HG03571 (cell line): Measurements from ENCODE around the gene PIP4P1.

ENCODE experiments used
- ATAC-seq: cut with Tn5 transposase; IDR thresholded peaks from one replicate; pipeline ENCODE4 v1.9.1; 2021; ENCODE audit not compliant: unreplicated experiment

Gene PIP4P1

DNA sequence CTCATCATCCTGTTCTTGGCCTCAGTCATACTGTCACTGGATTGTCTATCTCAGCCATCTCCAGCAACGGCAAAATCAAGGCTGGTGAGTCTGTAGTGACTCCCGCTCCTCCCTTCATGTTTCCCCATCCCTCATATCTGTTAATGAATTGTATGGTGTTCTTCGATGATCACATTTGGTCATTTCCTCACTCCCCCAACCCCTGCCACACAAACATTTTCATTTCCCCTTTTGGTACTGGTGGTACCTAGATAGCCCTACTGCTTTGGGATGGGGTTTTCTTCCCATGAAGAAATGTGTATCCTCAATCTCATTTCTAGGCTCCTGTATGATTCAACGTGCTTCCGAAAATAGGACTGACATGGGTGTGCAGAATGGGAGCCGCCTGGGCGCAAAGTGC is 22.6 kb downstream of the PIP4P1 start:
- no peak for ATAC-seq

DNA sequence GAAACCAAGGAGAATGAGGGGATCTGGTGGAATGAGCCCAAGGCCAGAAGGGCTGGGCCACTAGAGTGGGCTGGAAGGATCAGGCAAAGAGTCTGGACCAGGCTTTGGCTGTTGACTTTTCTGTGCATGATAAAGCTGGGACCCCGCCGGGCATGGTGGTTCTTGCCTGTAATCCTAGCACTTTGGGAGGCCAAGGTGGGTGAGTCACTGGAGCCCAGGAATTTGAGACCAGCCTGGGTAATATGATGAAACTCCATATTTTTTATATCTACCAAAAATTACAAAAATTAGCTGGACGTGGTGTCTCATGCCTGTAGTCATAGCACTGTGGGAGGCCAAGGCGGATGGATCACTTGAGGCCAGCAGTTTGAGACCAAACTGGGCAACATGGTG is 24.9 kb downstream of the PIP4P1 start:
- ATAC-seq = no peak

DNA sequence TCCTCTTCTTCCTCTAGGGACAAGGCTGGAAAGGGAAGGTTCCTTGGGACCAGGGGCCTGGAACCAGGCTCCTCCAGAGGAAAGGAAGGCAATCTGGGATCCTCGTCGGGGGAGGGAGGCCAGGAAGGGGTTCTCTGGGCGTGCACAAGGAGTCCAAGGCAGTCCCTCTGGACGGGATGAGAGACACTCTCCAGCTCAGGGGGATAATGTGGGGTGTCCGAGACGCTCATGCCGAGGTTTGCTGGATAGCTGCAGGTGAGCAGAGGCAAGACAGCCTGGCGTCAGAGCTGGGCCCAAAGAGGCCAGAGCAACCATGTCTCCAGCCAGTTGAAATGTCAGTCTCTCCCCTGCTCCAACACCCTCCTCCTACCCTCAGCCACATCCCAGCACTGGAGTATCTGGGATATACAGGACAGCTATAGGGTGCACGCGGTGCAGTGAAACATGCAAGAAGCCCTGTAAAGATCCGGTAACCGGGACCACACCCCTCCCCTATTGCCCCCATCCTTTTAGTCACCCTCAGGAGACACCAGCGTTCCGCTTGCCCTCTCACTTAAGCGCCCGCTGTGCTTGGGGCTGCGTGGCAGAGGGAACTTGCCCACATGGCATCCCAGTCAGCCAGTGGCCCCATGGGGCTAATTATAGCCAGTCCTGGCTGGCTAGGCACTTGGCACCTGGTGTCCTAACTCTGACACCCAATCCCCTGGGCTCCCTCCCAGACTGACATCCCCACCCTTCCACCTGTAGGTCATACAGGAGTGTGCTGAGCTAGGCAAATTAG is 25.5 kb downstream of the PIP4P1 start, which contains the start of gene KLHL33:
Gene KLHL33, minus strand, starts transcription at position 585 of the 781 bp plus-strand sequence. Its CDS starts 355 bp downstream, at position 230.
- ATAC-seq = no peak

DNA sequence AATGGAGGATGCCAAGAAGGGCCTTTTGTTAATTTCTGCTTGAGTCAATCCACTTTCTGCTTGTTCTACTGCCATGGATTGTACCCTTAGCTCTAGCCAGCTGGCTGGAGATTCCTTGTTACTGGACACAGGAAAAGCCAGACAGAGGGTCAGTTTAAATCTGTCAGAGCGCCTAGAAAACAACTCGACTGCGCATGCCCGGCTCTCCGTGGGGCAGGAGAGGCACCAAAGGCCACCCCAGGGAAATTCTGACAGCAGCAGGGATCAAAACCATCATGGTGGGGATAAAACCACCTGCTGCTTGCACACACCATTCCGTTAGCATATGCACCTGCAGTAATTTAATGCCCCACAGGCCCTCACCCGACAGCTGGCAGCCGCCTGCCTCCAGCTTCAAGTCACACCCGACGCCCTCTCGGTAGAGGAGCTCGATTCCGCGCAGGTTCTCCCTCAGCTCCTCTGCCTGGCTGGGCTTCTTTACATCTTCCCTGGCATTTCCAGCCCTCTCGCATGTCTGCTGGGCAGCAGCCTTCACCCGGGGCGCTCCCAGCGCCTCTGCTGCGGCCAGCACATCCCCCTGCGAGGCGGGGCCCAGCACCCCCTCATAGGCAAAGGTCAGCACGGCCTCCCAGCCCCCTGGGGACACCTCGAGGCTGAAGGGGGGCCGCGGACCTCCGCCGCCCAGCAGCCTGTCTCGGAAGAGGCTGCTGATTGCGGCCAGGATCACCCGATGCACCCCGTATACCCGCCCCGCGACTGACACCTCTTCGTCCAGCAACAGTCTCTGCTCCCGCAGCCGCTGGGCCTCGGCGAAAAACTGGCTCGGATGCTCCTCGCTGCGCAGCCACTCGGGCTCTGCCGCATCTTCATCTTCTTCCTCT is 26.3 kb downstream of the PIP4P1 start:
- ATAC-seq = no peak

DNA sequence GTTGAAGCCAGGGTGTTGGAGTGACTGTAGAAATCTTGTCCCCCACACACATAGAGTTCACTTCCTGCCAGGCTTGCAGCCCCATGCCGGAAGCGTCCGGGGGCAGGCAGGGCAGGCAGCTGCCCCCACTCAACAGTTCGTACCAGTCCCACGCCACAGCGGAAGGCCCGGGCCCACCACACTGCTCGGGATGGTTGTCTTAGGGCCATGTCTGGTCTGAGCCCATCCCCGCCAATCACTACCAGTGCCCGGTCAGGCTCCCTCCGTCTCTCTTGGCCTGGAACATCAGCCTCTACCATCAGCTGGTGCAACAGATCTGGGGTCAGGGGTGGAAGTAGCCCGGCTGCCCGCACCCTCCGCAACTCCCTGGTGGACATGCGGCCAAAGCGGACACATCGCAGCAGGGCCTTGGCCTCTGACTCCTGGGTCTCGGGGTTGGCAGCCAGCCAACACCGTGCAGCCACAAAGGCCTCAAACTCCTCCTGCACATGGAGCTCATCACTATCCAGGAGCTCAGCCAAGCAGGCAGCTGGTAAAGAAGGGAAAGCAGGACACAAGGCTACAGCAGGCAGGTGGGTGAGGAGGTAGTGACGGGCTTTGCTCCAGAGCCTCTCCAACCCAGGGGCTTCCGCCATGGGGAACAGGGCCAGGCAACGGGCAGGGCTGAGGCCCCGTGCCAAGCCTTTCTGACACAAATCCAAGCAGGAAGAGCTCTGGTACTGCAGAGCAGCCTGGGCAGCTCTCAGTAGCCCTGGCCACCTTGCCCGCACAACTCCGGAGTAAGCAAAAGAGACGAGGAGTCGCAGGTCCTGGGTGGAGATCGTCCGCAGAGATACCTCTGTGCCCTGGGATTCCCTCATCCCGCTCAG is 31.2 kb downstream of the PIP4P1 start:
- no peak for ATAC-seq

DNA sequence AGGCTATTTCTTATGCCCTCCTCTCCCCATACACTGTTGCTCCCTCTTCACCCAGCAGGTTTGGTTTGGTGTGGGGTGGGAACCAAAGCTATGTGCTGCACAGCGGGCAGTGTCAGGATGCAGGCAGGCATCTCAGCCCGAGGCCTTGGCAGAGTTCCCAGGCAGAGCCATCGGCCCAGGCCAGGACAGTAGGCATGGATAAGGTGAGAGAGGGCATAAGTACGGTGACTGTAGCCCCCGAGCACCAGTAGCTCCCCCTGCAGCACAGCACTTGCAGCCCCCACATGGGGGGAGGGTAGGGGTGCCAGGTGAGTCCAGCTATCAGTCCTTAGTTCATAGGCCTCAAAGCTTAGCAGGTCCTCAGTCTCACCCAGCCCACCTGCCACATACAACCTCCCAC is 32.4 kb downstream of the PIP4P1 start:
- no peak for ATAC-seq

DNA sequence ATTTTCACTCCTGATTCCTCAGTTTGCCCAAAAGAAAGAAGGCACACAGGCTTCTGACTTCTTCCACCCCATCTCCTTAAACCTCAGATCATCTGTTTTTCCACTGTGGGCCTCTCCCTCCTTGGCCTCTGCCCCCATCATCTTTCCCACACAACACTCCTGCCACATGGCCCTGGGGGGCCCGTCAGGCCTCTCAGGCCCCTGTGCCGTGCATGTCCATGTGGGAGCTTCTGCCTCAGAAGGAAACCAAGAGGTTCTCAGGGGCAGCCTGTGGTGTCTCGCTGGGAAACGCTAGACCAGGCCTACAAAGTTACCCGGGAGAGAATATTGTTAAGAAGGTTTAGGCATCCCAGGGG is 33.2 kb downstream of the PIP4P1 start:
- peak; percentile 45 for ATAC-seq

DNA sequence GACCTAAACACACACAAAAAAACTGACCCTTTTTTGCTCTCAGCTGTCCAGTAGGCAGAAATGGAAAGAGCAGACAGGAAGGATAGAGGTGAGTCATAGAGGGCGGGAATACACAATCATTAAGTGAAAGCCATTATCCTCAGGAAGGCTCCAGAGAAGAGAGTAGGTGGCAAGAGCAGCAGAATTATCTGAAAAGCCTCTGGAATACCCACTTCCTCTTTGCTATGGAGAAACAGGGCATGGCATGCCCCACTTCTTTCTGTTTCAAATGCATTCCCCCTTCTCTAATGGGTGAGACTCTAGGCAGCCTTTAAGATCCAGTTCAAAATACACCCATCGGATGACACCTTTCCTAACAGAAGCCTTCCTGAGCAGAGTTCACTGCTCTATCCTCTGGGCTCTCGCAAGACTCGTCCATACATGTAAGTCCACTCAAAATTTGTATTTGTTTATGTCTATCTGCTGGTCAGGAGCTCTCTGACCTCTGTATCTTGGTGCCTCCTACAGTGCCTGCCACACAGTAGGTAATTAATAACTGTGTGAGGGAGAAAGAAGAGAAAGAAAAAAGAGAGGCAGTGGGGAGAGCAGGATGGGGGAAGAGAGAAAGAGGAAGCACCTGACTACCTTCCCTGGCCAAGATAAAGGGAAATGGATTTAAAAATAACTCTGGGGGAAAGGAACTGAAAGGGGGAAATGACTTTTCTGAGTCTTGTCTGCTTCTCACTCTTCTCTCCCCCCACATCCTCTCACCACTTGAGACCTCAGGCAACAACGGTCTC is 33.8 kb downstream of the PIP4P1 start:
- ATAC-seq = peak; percentile 68

DNA sequence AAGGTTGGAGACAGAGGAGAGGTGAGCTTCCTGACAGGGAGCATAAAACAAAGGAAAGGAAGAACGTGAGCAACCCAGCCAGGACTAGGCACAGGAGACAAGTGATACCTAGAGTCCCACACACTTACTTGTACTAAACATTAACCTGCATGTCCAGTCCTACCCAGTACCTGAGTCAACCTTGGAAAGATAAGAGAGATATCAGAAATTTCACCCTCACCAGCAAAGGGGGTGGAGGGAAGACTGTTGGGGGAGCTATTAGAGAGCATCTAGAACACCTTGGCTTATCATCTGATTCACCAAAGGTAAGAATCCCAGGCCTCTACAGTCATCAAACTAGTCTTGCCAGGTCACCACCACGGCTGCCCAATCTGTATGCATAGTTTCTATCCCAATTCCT is 36.4 kb downstream of the PIP4P1 start:
- no peak for ATAC-seq

DNA sequence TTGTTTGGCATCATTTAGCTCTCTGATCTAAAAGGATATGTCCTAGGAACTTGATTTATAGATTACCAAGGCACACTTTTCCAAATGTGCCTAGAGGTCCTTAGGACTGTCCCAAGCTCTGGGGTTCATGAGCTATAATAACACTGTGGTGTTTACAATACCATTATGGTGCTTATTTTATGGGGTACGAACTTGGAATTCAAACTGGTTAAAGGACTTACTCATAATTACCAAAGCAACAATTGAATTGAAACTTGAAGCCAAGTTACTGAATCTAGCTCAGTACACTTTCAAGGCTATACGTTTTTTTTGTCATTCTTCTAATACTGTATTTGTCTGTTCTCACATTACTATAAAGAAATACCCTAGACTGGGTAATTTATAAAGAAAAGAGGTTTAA is 38.3 kb downstream of the PIP4P1 start:
- no peak for ATAC-seq

DNA sequence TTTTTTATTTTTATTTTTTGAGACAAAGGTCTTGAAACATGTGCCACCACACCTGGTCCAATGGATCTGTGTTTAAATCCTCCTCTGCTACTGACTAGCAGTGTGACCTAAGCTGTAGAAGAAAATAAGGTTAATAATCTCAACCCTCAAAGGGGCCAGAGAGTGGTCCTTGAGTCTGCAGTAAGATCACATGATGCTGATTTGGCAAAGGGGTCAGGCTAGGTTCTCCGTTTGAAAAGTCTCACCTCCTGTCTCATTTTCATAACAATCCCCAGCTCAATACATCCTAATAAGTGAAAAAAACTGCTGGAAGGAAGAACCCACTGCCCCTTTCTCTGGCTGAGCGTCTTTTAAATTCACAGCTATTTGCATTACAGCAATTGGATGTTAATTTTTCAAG is 40.0 kb downstream of the PIP4P1 start:
- ATAC-seq = no peak

DNA sequence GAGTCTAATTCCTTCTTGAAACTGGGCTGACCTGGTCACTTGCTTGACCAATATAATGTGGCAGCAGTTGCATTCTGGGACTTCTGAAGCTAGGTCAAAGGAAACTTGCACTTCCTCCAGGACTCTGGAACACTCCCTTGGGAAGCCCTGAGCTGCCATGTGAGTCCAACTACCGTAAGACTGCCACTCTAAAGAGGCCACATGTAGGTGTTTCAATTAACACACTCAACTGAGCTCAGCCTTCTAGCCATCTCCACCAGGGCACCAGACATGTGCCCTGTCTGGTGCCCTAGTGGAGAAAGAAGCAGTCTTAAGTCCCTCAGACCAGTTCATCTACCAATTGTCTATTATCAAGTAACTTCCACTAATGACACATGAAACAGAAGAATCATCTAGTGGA is 41.8 kb downstream of the PIP4P1 start:
- no peak for ATAC-seq

- ATAC-seq = no peak
Observed at GRCh38 chr14:20418501-20418909, 42.7 kb downstream of the PIP4P1 start.

- no peak for ATAC-seq
Observed at GRCh38 chr14:20417250-20418186, 43.7 kb downstream of the PIP4P1 start.

DNA sequence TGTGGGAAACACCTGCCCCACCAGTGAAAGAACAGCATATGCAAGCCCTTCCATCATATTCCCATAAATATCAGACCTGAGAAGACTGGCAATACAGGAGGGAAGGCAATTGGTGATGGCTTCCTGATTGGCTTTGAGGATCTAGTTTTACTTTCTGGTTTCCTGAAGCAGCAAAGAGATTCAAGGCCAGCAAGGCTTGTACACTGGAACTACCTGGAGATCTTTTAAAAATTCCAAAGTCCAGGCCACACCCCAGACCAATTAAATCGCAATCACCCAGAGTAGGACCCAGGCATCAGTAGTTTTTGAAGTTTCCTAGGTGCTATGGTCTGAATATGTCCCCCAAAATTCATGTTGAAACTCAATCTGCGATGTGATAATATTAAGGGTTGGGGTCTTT is 45.0 kb downstream of the PIP4P1 start:
- no peak for ATAC-seq

GRCh38 chr14:20415782-20416206 is 45.4 kb downstream of the PIP4P1 start:
- no peak for ATAC-seq

GRCh38 chr14:20413744-20414082 is 47.5 kb downstream of the PIP4P1 start:
- ATAC-seq = peak; percentile 37

GRCh38 chr14:20412876-20413743 is 48.1 kb downstream of the PIP4P1 start, which contains the start of gene TEP1:
TEP1 (minus strand) TSS chr14:20413501; CDS start chr14:20408439, 5,062 bp downstream.
- ATAC-seq = peak; percentile 78
